ENCODE data around the gene HOXB6.

The HOXB6 gene

DNA sequence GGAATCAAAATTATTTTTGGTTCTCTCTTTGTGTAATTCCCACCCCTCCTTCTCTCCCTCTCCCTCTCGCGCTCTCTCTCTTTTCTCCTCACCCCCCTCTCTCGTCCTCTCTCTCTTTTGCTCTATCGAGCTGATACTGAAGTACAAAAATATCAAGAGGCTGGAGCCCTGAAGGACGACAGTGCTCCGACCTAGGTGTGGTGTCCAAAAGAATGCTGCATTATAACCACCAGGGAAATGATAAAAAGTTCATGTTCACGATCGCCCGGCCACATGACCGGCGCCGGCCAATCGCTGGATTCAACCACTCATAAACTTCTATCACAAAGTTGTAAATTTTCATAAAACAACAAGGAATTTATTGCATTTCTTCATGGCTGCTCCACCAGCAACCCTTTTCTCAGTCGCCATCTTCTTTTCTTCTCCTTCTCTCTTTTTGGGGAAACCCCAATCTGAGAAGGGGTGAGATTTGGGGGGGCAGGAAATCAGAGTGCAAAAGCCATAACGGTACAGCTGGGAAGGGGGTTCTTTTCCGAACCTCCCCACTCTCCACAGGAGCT, at the start of gene HOXB6:
Gene HOXB6, minus strand, starts transcription at position 217 of the 560 bp plus-strand sequence. CDS start 6,836 bp downstream, outside the sequence.
- DNase-seq, result no peak

DNA sequence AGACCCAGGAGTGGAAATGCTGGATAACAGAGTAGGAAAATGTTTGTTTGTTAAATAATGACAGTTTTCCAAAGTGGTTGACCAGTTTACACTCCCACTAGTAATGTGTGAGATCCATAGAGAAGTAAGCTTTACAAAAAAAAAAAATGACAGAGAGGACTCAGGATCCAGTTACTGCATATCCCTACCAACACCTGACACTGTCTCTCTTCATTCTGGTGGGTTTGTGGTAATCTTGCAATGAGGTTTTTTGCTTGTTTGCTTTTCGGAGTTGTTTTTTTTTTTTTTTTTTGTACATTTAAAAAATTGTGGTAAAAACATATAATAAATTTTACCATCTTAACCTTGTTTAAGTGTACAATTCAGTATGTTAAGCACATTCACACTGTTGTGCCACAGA, 45.0 kb upstream of the HOXB6 start:
- no peak for DNase-seq

DNA sequence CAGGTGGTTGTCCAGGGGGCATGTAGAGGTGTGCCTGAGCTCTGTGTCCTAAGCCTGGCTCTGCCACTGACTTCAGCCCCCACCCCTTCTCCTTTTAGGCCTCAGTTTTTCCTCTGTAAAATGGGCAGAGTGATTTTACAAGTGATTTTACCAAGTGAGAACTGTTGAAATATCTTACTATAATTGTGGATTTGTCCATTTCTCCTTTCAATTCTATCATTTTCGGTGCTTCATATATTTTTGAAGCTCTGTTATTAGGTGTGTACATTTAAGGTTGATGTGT, 43.1 kb upstream of the HOXB6 start:
- no peak for DNase-seq

DNA sequence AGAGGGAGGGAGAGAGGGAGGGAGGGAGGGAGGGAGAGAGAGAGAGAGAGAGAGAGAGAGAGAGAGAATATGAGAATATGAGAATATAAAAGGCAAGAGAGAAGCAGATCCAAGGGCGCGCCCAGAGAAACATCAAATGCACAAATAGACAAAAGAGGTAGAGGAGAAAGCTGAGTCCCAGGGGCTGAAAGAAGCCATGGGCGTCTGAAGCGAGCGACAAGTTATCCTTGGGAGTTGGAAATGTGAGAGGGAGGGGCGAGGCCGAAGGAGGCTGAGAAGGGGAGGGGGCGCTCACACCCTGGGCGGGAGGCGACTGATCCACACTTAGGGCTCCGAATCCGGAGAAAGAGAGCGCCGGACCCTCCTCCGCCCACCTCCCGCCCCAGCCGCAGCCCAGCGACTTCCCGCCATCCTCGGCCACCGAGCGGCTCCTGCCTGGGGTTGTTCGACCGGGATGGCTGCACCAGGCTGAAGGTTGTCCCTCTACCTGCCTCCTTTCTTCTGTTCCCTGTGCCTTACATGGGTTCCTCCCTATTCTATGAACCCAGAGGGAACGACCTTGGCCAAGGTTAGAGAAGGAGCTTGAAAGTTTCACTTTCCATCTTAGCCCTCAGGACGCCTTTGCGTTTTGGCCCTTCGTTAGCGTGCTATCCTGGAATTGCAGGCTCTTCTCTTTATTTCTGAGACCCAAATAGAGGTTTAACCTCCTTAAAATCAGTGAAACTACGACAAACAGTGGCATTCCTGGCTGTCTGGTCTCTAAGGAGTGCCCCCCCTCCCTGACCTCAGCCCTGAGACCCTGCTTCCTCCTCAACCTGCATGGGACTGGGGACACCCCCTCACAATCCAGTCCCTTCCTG, 42.5 kb upstream of the HOXB6 start:
- DNase-seq, result no peak

DNA sequence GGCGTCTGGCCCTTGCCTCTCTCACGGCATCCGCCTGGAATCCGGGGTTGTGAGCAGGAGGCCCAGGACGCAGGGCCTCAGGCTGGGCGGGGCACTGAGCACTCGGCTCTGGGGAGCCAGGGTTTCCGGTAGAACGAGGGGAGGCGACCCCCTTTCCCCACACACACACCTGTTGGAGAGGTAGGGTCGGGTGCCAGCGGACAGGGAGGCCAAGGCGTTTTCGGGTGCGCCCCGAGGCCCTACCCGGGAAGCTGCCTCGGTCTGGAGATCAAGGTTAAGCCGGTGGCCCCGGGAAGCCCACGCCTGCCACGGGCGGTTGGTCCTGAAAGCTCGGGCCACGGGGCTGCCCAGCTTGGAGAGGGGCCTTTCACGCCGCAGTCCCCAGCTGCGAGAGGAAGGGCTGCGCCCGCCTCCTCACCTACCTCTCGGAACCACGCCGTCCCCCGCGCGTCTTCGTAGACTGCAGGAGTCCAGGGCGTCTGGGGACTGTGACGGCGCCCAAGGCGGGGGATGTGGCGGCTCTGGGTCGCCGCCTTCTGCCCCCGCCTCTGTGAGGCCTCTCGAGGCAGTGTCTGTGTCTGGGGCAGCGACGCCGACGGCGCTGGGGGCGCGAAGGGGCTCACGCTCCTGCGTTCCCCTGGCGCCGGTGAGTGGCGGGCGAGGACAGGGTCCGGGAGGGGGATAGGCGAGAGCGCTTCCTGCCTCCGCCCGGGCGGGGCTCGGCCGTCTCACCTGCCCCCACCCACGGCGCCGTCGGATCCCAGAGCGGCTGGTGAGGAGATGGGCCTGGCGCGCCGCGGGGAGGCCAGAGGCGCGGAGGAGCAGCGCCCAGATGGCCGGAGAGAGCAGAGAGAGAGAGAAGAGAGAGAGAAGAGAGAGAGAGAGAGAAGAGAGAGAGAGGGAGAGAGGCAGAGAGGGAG, 41.7 kb upstream of the HOXB6 start:
- DNase-seq, result no peak

DNA sequence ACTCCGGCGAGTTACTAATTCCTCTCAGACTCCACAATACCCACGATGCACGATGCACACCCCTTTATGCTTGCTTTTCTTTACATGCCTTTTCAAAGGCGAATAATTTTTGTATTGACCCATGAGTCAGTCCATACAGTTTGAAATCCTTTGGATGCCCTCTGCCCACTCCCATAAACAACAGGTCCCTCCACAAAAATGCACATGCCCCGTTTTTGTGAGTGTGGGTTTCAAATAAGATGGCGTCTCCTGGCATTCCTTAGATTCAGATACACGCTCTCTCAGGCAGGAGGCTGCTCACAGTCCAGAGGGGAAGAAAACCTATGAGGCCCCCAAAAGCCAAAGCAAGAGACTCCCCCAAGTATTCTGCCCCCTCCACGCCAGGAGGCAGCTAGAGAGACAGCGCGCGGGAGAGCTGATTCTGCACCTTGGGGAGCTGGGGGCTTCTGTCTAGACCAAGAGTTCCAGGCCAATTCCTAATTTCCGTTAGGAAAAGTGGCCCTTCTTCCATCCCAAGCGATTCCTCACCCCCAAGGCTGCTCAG, 40.9 kb upstream of the HOXB6 start:
- no peak for DNase-seq

DNA sequence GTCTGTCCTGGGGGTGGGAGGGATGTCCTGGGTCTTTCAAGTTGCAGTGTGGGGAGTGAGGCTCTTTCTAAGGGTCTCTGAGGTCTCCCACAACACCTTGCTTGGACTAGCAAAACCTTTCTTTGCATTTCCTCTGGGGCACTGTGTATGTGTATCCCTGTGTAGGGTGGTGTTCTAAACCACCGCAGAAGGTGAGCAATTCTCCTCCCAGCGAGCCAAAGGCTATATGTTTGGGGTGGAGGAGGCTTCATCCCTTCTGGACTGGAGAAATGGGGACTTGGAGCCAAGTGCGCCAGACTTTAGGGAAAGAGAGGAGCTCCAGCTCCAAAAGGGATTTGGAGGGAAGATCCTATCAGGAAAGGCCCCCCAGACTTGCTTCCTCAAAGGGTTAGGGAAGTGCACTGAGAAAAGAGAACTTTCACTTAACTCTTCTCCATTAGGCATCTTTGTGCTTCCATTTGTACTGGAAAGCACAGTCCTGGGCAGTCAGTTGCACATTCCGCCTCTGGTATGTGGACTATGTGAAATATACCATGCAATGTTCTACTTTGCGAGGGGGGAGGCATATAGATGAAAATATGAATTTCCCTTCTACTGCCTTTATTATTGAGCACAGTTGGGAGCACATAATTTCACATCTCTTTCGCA, 40.2 kb upstream of the HOXB6 start:
- DNase-seq, result no peak

DNA sequence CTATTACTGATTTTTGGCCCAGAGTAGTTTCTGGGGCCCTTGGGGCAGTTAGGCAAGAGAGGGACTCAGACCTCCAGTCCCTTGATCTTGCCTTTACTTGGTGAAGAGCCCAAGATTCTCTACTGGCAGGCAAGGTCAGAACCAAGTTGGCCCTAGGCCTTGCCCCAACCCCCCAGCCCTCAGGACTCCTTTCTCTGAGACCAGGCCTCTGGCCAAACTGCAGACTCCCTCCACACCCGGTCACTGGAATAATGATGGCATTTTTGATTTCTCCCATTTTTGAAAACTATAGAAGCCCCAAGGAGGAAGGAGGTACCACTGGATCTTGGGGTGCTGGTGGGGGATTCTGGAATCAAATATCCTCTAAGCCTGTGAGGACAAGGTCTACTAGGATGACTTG, 39.4 kb upstream of the HOXB6 start:
- no peak for DNase-seq

DNA sequence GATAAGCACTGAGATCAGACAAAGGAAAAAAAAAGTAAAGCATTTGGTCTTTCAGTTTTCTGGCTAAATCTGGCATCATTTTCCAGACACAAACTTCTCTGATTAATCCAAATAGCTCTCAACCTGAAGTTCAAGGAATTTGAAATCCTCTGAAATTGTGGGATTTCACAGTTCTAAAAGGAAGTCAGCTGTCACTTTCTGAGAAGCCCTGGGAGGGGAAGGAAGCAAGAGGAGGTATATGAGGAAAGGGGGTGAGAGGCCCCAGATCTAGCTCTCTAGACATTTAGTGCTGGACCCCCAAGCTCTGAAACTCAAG, 38.9 kb upstream of the HOXB6 start:
- no peak for DNase-seq

DNA sequence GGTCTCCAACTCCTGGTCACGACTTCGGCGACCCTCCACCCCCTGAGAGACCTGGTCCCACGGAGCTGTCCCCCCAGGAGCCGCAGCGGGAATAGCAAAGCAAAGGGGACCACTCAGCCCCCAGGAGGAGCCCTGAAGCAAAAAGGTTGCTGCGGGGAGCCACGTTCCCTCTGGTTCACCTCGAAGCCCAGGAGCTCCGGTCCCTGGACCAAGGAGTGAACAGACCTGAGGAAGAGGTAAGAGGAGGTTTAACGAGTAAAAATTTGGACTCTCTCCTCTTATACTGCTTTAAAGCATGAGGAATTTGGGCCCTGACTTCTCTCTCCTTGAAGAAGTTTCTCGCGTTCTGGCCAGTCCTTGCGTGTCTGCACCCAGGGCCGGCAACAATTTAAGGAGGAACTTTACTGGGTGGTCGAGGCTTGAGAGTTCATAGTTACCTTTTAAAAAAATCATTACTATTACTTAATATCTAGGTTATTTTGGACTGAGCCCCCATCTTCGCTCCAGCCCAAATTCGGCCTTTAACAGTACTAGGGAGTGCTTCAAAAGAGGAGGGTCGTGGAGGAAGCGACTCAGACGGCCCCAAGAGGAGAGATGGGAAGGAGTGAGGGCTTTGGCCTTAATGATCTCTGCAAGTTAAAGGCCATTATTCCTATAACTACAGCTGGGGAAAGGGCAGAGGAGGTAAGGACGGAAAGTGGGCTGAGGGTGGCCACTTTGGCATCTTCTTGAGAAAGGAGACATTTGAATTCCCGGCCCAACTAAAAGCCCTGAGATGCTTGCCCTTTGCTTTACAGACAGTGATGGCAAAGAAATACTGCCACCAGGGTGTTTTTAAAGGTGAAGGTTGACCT, 38.3 kb upstream of the HOXB6 start:
- no peak for DNase-seq

DNA sequence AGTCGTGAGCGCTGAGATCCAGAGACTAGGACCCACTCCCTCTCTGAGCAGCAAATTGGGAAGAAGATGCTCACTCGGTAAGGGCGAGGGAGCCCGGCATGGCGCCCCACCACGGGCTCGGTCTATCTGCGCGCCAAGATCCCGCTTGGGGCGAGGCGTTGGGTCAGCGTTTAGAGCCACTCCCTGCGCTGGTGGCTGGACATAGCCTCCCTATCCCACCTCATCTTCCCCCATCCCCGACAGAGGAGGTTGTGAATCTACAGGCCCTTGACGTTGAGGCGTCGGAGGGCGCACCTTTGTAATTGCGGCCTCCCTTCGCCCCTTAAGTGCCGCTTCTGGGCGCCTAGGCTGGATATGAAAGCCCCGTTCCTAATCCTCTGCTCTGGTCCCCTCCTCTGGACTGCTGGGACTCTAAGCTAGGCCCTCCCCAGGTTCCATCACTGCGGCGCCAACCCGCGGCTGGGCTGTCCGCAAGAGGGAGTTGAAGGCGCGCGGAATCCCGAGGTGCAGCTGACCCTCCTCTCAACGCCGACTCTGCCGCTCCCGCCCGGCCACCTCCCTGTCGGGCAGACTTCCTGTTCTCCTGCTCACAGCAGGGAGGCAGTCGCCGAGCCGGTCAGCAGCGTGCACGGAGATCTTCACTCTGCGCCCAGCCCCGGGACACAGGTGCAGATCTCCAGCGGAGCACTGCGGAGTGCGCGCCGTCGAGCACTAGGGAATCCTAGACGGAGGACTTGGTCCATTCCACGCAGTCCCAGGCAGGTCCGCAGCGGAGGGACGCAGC, 37.5 kb upstream of the HOXB6 start:
- DNase-seq, result no peak

DNA sequence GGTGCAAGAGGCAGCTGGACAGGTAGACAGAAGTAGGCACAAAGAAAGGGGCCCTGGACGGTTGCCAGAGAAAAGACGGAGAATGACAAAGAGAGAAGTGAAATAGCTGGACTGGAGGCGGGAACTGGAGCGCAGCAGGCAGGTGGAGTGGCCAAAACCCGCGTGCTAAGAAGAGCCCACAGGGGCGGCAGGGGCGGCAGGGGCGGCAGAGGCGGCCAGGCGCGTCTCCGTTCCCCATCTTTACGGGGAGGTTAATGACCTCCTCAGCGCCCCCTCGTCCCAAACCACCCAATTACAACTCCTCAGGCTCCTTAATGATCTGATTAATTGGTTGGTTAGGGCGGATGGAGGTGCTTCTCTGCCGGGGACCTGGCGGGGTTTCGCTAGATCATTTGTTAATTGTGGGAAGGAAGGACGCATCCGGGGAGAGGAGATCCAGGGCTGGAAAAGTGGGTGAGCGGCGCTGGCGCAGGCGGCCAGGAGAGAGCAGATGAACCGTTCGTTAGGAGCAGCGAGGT, 36.8 kb upstream of the HOXB6 start:
- DNase-seq, result no peak

DNA sequence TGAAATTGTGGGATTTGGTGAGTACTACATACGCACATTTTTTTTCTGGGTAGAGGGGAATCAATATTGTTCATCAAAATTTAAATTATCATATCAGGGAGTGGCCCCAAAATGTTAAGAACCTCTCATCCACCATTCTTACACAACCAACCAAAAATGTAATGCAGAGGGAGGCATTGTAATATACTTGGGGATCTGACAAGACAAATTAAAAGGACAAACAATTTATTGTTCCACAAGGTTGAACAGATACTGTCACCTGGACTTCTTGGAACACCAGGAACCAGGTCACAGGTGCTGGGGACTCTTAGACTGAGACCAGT, 36.0 kb upstream of the HOXB6 start:
- no peak for DNase-seq

DNA sequence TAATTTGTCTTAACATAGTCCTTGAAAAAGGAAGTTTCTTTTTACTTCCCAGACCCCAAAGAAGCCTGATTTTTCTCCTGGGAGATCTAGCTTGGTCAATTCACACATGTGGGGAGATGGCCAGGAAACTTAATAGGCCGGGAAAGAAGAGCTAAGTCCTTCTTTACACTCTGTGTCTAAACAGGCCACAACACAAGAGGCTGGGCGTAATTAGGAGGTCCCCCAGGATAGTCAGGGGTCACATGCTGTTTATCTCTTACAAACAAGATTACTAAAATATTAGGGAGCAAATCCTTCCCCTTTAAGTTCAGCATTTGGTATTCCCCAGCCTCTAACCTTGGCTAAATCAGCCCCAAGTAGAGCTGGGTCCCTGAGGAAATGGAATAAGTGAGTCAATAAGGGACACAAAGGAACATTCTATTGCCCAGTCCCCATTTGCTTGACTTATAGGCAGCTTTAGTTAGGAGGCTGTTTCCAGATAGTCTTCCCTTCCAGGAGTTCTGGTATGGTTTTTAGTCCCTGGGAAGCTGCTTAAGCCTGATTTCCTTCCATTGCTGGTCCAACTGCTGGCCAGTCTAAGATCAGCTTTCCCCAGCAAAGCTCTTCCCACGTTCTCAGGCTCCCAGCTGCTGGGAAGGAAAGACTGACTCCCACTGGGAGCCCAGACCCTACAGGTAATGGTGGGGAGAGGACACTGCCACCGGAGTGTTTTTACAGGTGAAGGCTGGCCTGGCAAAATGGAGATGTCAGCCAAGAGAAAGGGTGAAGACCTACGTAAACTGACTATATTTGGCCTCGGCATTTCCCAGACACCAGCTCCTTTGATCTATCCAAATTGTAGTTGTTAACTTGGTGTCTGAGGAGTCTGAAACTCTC, 35.4 kb upstream of the HOXB6 start:
- no peak for DNase-seq

DNA sequence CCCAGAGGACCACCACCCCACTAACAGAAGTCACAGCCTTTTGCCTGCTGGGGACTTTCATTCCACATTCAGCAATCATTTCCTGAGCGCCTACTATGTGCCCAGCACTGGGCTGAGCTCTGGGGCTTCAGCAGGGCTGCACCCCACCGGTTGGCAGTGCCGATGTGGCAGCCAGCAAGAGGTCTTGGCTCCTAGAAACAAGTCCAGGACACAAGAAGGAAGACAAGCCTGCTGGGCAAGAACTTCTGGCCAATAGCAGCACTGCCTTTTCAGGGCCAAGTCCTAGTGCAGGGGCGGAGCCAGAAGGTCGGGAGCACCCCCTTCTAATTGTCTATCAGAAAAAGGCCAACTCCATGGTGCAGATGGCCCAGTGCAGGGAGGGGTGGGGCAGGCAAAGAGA, 34.4 kb upstream of the HOXB6 start:
- no peak for DNase-seq

DNA sequence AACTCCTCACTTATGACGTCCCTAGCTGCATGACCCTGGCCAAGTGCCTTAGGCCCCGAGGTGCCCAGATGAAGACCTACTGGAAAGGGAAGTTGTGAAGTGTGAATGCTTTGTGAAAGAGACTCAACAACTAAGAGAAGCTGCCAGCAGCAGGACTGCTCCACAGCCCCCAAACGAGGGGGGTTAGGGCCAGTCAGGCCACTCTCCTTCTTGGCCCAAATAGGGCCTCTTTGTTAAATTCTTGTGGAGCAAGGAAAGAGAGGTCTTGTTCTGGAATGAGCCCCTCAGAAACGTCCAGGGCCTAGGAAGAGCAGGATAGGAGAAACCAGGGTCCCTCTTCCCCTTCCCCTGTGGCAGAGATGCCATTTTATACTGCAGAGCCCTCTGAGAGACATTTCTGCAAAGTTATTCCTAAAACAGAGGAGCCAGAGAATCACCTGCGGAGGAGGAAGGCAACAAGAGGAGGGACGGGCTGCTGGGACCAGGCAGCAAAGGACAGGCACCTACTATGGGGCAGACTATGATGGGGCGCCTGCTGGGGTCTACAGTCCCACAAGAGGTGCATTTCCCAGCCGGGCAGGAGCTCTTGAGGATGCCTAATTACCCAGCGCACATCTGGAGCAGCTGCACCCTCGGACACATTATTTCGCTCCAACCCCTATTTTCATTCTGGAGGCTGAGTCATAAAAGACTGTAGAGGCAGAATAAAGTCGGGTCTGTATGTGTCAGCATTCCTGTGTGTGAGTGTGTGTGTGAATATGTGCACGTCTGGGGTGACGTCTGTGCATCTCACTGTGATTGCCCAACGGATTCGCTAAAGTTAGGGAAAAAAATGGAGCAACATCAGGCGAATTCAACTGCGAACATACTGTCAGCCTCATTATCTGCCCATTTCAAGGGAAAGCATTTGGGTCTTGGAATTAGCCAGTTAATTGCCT, 32.8 kb upstream of the HOXB6 start:
- no peak for DNase-seq

DNA sequence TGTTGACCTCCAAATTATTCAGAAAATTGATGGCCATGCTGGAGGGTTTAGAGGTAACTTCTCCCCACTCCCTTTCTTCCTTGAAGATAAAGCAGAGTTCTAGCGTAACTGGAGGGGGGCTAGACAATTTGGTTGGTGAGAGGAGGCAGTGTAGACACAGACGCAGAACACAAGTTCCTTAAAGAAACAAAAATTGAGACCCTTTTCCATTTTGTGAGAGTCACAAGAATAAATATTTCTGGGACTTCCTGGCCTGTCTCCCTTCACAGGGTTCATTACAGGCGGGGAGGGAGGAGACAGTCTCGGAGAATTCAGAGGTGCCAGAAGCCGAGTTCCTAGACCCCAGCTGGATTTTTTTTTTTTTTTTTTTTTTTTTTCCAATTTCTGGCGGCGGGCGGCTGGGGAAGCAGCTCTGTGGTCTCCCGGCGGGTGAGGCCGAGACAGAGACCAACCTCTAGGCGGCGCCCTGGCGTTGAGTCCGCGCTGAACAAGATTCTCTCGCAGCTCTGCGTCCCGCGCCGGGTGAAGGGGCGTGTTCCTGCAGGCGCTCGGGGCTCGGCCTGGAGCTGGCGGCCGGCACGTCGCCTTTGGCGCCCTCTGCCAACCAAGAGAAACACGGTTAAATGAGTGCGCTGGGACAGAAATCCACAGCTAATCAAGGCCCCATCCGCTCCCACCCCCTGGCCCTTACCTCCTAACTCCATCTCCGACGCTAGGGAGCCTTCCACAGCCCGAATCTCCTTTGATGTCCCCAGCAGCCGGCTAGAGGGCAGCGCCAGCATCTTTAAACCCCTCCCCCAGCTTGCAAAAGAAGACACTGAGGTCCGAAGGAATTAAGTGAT, 31.6 kb upstream of the HOXB6 start:
- peak; percentile 80 to 86 for DNase-seq
